T-helper 2 cell treated with Interferon-gamma antibody and Interleukin-4, amounts not matched to agents 100 ng/mL and 5 ng/mL, for 36 hours (primary cell): Measurements from ENCODE around the gene SULT1A1. TPM values are rescaled to one million over a fixed set of nuclear protein-coding genes. Genes with fewer than 3 reads are reported as not detected.
"Not testable (repeated sequence)": the region's sequence is repeated elsewhere in the genome, so short reads cannot be mapped to it uniquely, and the experiment has no call there.

Experiments
- intact Hi-C: fragments of 100-400 bp; cut with micrococcal nuclease; formaldehyde crosslinking; loops from one replicate; pipeline ENCODE4 v1.15.1; 2023
- total RNA-seq: library from RNA; stranded (reverse); gene quantifications from 2 replicates; pipeline ENCODE4 v1.2.3, GENCODE V29; 2022

SULT1A1 gene
- total RNA-seq, 1 donor from 2014 or later = 7.4 TPM

DNA sequence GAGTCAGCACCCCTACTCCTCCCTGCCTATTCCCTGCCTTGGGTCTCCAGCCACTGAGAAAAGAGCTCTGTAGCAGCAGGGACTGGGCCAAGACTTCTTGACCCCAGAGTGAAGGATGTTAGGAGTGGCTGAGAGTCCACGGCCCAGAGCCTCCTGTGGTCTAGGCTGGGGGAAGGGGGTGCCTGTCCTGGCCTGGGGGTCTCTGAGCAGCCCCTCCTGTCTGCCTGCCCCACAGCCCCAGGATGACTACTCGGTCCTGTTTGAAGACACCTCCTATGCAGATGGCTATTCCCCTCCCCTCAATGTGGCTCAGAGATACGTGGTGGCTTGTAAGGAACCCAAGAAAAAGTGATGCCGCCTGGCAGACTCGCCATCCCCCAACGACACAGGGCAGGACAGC is 18.5 kb downstream of the SULT1A1 start:
- intact Hi-C loops = no loop called here

DNA sequence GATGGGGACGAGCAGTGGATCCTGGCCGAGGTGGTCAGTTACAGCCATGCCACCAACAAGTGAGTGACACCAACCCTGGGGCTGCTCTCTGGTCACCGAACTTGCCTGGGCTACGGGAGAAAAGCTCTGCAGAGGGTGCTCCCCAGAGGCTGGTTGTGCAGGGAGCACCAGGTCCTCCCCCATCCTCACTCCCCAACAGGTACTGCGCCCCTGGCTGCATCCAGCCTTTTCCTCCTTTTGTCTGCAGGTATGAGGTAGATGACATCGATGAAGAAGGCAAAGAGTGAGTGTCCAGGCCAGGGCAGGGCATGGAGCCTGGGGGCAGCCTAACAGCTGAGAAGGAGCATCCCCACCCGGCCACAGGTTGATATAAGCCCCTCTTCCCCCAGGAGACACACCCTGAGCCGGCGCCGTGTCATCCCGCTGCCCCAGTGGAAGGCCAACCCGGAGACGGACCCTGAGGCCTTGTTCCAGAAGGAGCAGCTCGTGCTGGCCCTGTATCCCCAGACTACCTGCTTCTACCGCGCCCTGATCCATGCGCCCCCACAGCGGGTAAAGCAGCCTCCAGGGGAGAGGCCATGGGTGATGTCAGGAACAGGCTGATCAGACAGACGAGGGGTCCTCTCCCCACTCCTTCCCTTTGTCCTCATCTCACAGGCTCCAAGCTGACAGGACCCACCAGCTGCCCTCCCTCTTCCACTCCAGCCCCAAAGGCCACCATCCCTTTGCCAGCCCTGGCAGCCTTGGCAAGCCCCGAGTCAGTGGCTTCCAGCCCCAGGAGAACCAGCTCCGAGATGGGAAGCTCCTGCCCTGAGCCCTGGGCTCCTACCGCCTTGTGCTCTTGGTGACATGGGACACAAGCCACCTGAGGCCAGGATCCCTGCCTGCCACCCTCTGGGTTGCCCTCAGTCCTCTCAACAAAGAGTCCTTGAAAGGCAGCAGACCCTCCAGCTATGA is 19.2 kb downstream of the SULT1A1 start:
- intact Hi-C loops = no loop called here

GRCh38 chr16:28589930-28590329 is 19.9 kb downstream of the SULT1A1 start:
- intact Hi-C loops = no loop called here

DNA sequence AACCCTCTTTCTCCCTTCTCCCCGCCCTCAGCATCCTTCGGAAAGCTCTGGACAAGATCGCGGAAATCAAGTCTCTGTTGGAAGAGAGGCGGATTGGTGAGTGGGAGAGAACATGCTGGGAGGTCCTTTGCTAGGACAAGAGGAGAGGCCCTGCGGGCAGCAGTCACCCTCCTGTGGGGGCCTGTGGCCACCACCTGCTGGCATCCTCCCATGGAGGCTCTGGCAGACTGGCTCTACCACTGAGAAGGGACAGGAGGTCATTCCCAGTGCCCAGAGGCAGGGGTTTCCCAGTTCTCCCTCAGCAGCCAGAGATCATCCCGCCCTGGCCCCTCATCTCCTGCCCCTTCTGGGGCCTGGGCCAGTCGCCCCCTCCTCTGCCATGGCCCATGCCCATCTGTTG is 20.8 kb downstream of the SULT1A1 start:
- intact Hi-C loops = no loop called here

DNA sequence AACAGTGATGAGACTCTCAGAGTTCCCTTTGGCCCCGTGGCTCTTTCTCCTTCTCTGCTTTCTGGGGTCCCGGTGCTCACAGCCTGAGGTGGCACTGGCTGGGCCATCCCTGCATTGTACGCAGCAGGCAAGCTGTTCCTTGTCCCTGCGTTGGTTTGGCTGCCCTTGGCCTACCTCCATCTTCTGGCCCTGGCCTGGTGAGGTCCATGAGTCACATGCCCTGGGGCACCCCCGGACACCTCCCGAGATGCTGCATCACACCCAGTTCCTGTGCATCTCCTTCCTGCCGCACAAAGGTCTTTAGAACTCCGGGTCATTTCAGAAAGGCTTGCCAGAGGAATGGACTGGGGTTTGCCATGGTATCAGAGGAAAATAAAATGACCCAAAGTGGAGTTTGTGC is 22.5 kb downstream of the SULT1A1 start:
- intact Hi-C loops = no loop called here

DNA sequence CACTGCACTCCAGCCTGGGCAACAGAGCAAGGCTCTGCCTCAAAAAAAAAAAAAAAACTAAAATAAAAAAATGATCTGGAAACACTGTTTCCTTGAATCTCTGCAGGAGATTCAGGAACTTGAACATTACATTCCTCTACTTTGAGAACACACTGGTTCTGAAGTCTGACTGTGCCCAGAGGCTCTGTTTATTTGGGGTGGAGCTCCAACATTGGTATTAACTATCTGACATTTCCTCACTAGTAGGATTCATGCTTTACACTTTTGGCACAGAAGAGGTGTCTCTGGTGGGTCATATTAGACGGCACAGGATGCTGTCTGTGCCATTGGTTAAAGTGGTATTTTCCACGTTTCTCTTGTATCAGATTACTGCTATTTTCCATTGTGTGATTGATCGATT is 23.4 kb downstream of the SULT1A1 start:
- intact Hi-C loops = no loop called here

DNA sequence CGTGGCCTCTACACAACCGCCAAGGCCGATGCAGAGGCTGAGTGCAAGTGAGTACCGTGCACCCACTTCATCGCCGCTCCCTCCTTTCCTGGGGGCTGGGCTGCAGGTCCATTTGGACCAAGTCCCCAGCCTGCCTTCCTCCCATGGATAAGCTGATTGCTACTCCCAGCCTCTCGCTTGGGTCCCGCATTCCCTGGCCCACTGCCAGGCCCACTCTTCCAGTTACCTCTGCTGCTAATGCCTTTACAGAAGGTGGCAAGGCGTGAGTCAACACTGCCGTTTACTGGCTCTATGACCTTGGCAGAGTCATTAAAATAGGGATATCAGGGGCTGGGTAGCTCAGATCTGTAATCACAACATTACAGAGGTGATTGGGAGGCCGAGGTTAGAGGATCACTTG is 24.2 kb downstream of the SULT1A1 start:
- intact Hi-C loops = no loop called here

DNA sequence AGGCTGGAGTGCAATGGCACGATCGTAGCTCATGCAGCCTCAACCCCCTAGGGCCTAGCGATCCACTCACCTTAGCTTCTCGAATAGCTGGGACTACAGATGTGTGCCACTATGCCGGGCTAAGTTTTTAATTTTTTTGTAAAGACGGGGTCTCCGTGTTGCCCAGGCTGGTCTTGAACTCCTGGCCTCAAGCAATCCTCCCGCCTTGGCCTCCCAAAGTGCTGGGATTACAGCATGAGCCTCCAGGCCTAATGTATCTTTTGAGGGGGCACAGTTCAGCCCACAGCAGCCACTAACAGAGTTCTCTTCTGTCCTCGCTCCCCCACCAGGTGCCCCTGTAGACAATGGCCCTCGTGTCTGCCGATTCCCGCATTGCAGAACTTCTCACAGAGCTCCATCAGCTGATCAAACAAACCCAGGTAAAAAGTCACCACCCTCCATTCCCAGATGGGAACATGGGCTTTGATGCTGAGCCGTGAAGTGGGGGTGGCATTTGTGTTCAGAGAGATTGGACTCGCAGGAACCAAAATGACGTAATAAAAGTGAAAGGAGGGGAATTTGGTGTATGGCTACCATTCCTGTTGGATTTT is 29.0 kb downstream of the SULT1A1 start:
- intact Hi-C loops = no loop called here

- intact Hi-C loops = no loop called here
Observed at GRCh38 chr16:28575446-28576109, 34.3 kb downstream of the SULT1A1 start.

- intact Hi-C loops = no loop called here
Observed at GRCh38 chr16:28574925-28575324, 34.9 kb downstream of the SULT1A1 start.

GRCh38 chr16:28573738-28574718 is 35.8 kb downstream of the SULT1A1 start:
- intact Hi-C loops = no loop called here

DNA sequence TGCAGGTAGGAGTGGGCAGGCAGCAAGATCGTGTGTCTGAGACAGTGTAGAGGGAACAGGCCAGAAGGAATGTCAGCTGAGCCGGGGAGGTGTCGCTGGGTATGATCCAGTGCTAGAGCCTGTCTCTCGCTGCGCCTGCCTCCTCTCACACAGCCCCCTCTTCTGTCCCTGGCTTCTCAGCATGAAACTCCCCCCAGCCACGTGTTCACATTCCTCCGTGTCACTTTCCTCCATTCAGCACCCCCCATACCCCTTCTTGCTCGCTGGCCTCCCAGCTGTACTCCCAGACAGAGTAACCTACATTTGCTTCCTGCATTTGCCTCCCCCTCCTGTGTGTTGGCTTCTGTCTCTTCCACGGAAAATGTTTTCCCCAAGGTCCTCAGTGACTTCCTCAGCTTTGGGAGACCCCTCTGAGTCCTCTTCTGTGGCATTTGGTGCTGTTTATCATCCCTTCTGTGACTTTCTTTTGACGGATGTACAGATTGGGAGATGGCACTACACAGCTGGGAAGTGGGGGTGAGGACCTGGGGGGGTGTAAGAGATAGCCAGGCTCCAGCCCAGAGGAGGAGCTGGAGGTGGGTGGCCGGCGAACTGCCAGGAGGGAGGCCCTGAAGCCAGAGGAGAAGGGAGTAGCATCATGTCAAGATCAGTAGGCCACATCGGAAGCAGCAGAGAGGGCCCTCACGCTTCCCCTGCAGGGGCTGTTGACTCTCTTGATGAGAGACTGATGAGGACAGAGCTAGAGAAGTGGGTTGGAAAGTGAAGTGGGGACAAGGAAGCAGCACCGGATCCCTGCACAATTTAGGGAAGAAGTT is 36.9 kb downstream of the SULT1A1 start:
- intact Hi-C loops = no loop called here

GRCh38 chr16:28569968-28570752 is 39.7 kb downstream of the SULT1A1 start:
- intact Hi-C loops = no loop called here

DNA sequence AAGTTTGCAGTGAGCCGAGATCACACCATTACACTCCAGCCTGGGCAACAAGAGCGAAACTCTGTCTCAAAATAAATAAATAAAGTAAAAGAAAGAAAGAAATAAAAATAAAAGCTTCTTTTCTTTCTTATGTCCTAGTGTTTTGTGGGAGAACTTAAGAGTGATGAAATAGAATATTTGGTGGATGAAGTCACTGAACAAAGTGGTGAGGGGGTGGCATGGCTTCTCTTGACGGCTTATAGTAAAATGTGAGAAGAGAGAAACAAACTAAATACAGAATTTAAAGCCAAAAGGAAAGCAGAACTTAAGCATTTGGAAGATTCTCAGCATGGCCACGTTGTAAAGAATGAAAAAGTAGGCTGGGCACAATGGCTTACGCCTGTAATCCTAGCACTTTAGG is 40.8 kb downstream of the SULT1A1 start:
- intact Hi-C loops = no loop called here

DNA sequence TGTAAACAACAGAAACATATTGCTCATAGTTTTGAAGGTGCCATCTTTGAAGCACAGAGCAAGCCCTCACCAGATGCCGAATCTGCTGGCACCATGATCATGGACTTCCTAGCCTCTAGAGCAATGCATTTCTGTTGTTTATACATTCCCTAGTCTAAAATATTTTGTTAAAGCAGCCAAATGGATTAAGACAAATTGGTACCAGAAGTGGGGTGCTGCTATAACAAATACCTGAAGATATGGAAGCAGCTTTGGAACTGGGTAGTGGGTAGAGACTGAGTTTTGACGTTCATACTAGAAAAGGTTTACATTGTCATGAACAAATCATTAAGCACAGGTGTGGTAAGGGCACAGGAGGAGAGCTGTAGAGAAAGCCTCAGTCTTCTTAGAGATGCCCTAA is 42.6 kb downstream of the SULT1A1 start:
- intact Hi-C loops = no loop called here

DNA sequence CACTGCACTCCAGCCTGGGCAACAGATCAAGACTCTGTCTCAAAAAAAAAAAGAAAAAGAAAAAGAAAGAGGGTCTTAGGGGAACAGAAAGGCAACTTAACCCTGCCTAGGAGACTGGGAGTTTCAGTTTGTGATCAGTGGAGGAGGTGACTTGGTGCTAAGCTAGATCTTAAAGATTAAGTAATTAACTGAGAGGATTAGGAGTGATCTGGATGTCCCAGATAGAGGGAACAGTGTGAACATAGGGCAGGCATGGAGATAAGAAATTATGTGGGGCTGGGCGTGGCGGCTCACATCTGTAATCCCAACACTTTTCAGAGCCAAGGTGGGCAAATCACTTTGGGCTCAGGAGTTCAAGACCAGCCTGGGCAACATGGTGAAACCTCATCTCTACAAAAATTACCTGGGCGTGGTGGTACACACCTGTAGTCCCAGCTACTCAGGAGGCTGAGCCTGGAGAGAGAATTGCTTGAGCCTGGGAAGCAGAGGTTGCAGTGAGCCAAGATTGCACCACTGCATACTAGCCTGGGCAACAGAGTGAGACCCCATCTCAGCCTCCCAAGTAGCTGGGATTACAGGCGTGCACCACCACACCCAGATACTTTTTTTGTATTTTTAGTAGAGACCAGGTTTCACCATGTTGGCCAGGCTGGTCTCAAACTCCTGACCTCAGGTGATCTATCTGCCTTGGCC is 43.5 kb downstream of the SULT1A1 start:
- intact Hi-C loops = not testable (repeated sequence)

GRCh38 chr16:28563218-28563617 is 46.6 kb downstream of the SULT1A1 start:
- intact Hi-C loops = no loop called here

DNA sequence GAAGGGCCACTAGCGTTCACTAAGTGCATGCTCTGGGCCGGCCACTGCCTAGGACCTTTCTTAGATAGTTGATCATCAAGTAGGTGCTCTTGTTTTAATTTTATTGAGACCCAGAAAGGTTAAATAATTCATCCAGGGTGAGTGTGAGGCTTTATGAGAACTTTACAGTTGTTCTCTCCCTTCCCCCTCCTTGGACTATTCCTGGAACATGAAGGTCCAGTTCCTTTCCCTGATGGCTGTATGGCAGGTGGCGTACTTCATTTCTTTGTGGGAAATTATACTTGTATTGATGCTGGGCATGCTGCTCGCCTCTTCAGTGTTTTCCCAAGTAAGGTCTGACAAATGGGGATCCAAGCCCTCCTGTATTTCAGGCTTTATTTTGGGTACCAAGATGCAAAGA is 47.6 kb downstream of the SULT1A1 start:
- intact Hi-C loops = no loop called here
